IPS-11a (cell line): Measurements from ENCODE around the gene BET1L.

Experiments used
- H3K4me3 ChIP-seq: one replicate; pipeline ENCODE4 v1.5.1; 2013; ENCODE audit warnings: low read depth, low read length, control low read depth

BET1L gene

GRCh38 chr11:210803-211180 lies 3.6 kb upstream of the BET1L start:
- H3K4me3 ChIP-seq: no peak overlapping the region

GRCh38 chr11:210122-210802 lies 3.1 kb upstream of the BET1L start:
- no peak overlapping the region for H3K4me3 ChIP-seq

GRCh38 chr11:209275-210121 lies 2.3 kb upstream of the BET1L start:
- peak overlapping the region; percentile 95 for H3K4me3 ChIP-seq

- peak overlapping the region; percentile 95 for H3K4me3 ChIP-seq
These were observed 1.7 kb upstream of the BET1L start for GRCh38 chr11:208917-209260.

GRCh38 chr11:208181-208916 lies 1.1 kb upstream of the BET1L start:
- peak overlapping the region; percentile 95 for H3K4me3 ChIP-seq

GRCh38 chr11:207863-208180 lies 623 bp upstream of the BET1L start:
- peak overlapping the region; percentile 95 for H3K4me3 ChIP-seq

- H3K4me3 ChIP-seq: peak overlapping the region; percentile 95
These were observed 532 bp downstream of the BET1L start for GRCh38 chr11:206526-207207.

GRCh38 chr11:206002-206384 lies 1.2 kb downstream of the BET1L start:
- H3K4me3 ChIP-seq: no peak overlapping the region

GRCh38 chr11:205221-206001 lies 1.8 kb downstream of the BET1L start:
- no peak overlapping the region for H3K4me3 ChIP-seq

GRCh38 chr11:204587-205109 lies 2.6 kb downstream of the BET1L start:
- no peak overlapping the region for H3K4me3 ChIP-seq

GRCh38 chr11:203945-204586 lies 3.1 kb downstream of the BET1L start:
- no peak overlapping the region for H3K4me3 ChIP-seq

- no peak overlapping the region for H3K4me3 ChIP-seq
These were observed 3.9 kb downstream of the BET1L start for GRCh38 chr11:203056-203944.

- H3K4me3 ChIP-seq: no peak overlapping the region
These were observed 4.7 kb downstream of the BET1L start for GRCh38 chr11:202490-202889.

GRCh38 chr11:201966-202365 lies 5.2 kb downstream of the BET1L start:
- no peak overlapping the region for H3K4me3 ChIP-seq

GRCh38 chr11:200224-201003 lies 6.8 kb downstream of the BET1L start:
- no peak overlapping the region for H3K4me3 ChIP-seq

GRCh38 chr11:199782-200181 lies 7.4 kb downstream of the BET1L start:
- no peak overlapping the region for H3K4me3 ChIP-seq

- no peak overlapping the region for H3K4me3 ChIP-seq
These were observed 8.1 kb downstream of the BET1L start for GRCh38 chr11:199004-199581.
